ENCODE results near the gene FKBP8.
A peak's percentile ranks its signal among the peaks of the same experiment; 100 is the strongest.
"Not testable (repeated sequence)": the region's sequence is repeated elsewhere in the genome, so short reads cannot be mapped to it uniquely, and the experiment has no call there.

Gene FKBP8

GRCh38 chr19:18542941-18543813 lies at the start of gene FKBP8:
Gene FKBP8 (minus strand): TSS chr19:18543573. CDS start chr19:18541970, 1,603 bp downstream.
- H3K4me3 ChIP-seq (ENCODE audit: control insufficient read depth, low read depth, low read length): peak within 1 kb of the TSS; percentile 69
- no peak for TF ChIP-seq CTCF (IDR thresholded peaks at IDR 0.05; ENCODE audit: control insufficient read depth, insufficient read depth, low read depth, low read length, missing control alignments)
- DNase-seq (ENCODE audit: low read depth): peak; percentile 56

GRCh38 chr19:18592732-18593131 lies 49.4 kb upstream of the FKBP8 start:
- H3K4me3 ChIP-seq (ENCODE audit: control insufficient read depth, low read depth, low read length); DNase-seq (ENCODE audit: low read depth): not testable (repeated sequence)

GRCh38 chr19:18591735-18592385 lies 48.5 kb upstream of the FKBP8 start:
- H3K4me3 ChIP-seq (ENCODE audit: control insufficient read depth, low read depth, low read length): no peak overlapping the region
- peak; percentile 27 for DNase-seq (ENCODE audit: low read depth)
- TF ChIP-seq CTCF (IDR thresholded peaks at IDR 0.05; ENCODE audit: control insufficient read depth, insufficient read depth, low read depth, low read length, missing control alignments): no peak

- peak; percentile 38 for TF ChIP-seq CTCF (IDR thresholded peaks at IDR 0.05; ENCODE audit: control insufficient read depth, insufficient read depth, low read depth, low read length, missing control alignments)
- no peak overlapping the region; the same call in 1 of the 2 replicates for H3K4me3 ChIP-seq (ENCODE audit: control insufficient read depth, low read depth, low read length)
- DNase-seq (ENCODE audit: low read depth): no peak
Measured at GRCh38 chr19:18590273-18591272, 47.2 kb upstream of the FKBP8 start.

- no peak for TF ChIP-seq CTCF (IDR thresholded peaks at IDR 0.05; ENCODE audit: control insufficient read depth, insufficient read depth, low read depth, low read length, missing control alignments)
- DNase-seq (ENCODE audit: low read depth): no peak
- peak overlapping the region; percentile 77 for H3K4me3 ChIP-seq (ENCODE audit: control insufficient read depth, low read depth, low read length)
Measured at GRCh38 chr19:18589380-18590272, 46.3 kb upstream of the FKBP8 start.

GRCh38 chr19:18588611-18589379 lies 45.4 kb upstream of the FKBP8 start, which contains the start of gene REX1BD:
Gene REX1BD (plus strand): TSS chr19:18588798. CDS start chr19:18588802, 4 bp downstream.
- no peak for DNase-seq (ENCODE audit: low read depth)
- peak within 1 kb of the TSS; percentile 77 for H3K4me3 ChIP-seq (ENCODE audit: control insufficient read depth, low read depth, low read length)
- TF ChIP-seq CTCF (IDR thresholded peaks at IDR 0.05; ENCODE audit: control insufficient read depth, insufficient read depth, low read depth, low read length, missing control alignments): peak; percentile 84
